HepG2 (cell line): Measurements from ENCODE around the gene CBLN3. TPM values are rescaled to one million over a fixed set of nuclear protein-coding genes. Genes with fewer than 3 reads are reported as not detected.
A peak's percentile ranks its signal among the peaks of the same experiment; 100 is the strongest.

Experiments
- ARNTL ChIP-seq: sonication (generic); formaldehyde crosslinking; IDR thresholded peaks from 2 replicates; pipeline ENCODE4 v1.4.0; 2020; ENCODE audit warnings: mild to moderate bottlenecking, missing genetic modification reagents
- DR1 ChIP-seq: sonication (generic); formaldehyde crosslinking; IDR thresholded peaks from 2 replicates; pipeline ENCODE4 v1.8.0; 2021; ENCODE audit warnings: mild to moderate bottlenecking, missing genetic modification reagents, inconsistent platforms
- EEA1 ChIP-seq: sonication (generic); formaldehyde crosslinking; IDR thresholded peaks from 2 replicates; pipeline ENCODE4 v1.5.1; 2020; ENCODE audit warnings: mild to moderate bottlenecking, missing genetic modification reagents, borderline replicate concordance
- FOXJ3 ChIP-seq: sonication (generic); formaldehyde crosslinking; IDR thresholded peaks from 2 replicates; pipeline ENCODE4 v1.4.0; 2020; ENCODE audit warnings: missing genetic modification reagents, mild to moderate bottlenecking, borderline replicate concordance
- HMG20B ChIP-seq: conservative IDR thresholded peaks from 2 replicates; pipeline ENCODE4 v1.6.1; 2016; ENCODE audit warnings: missing genetic modification reagents, missing compliant biosample characterization
- KDM3A ChIP-seq: IDR thresholded peaks from 2 replicates; pipeline ENCODE4 v1.6.1; 2018; ENCODE audit warnings: low read depth, missing compliant biosample characterization
- PHF21A ChIP-seq: sonication (generic); formaldehyde crosslinking; IDR thresholded peaks from 2 replicates; pipeline ENCODE4 v1.5.0; 2020; ENCODE audit warnings: mild to moderate bottlenecking, missing genetic modification reagents
- PPARG ChIP-seq: conservative IDR thresholded peaks from 2 replicates; pipeline ENCODE4 v1.6.1; 2016; ENCODE audit warnings: missing biosample characterization, missing genetic modification reagents
- SRSF9 ChIP-seq: fragments of 200-400 bp; formaldehyde crosslinking; IDR thresholded peaks from 2 replicates; pipeline ENCODE4 v1.6.1; 2018; ENCODE audit warnings: borderline replicate concordance, mild to moderate bottlenecking, low read depth, low read length; ENCODE audit not compliant: insufficient read depth, poor library complexity, severe bottlenecking
- TBP ChIP-seq: sonication (generic); formaldehyde crosslinking; IDR thresholded peaks from 2 replicates; pipeline ENCODE4 v1.5.0; 2020; ENCODE audit warnings: missing genetic modification reagents
- ZBTB7B ChIP-seq: sonication (generic); formaldehyde crosslinking; IDR thresholded peaks from 2 replicates; pipeline ENCODE4 v1.4.0; 2020; ENCODE audit warnings: missing genetic modification reagents
- ZEB1 ChIP-seq: IDR thresholded peaks from 2 replicates; pipeline ENCODE4 v1.6.1; 2012; ENCODE audit warnings: mild to moderate bottlenecking, low read depth, inconsistent platforms; ENCODE audit not compliant: insufficient replicate concordance
- ZNF3 ChIP-seq: IDR thresholded peaks from 2 replicates; pipeline ENCODE4 v1.7.0; 2017; ENCODE audit warnings: inconsistent platforms
- ZNF33B ChIP-seq: sonication (generic); formaldehyde crosslinking; IDR thresholded peaks from 2 replicates; pipeline ENCODE4 v1.5.1; 2020; ENCODE audit warnings: mild to moderate bottlenecking, missing genetic modification reagents
- ZNF382 ChIP-seq: sonication (generic); formaldehyde crosslinking; IDR thresholded peaks from 2 replicates; pipeline ENCODE4 v1.5.0; 2020; ENCODE audit warnings: missing genetic modification reagents, mild to moderate bottlenecking, borderline replicate concordance
- ZNF670 ChIP-seq: sonication (generic); formaldehyde crosslinking; IDR thresholded peaks from 2 replicates; pipeline ENCODE4 v1.8.0; 2022; ENCODE audit warnings: mild to moderate bottlenecking, missing genetic modification reagents, borderline replicate concordance
- ZNF775 ChIP-seq: sonication (generic); formaldehyde crosslinking; IDR thresholded peaks from 2 replicates; pipeline ENCODE4 v1.4.0; 2020; ENCODE audit warnings: missing genetic modification reagents, mild to moderate bottlenecking, moderate library complexity, borderline replicate concordance
- ZNF83 ChIP-seq: sonication (generic); formaldehyde crosslinking; IDR thresholded peaks from 2 replicates; pipeline ENCODE4 v1.4.0; 2020; ENCODE audit warnings: missing genetic modification reagents, mild to moderate bottlenecking, borderline replicate concordance
- ZSCAN20 ChIP-seq: sonication (generic); formaldehyde crosslinking; IDR thresholded peaks from 2 replicates; pipeline ENCODE4 v1.4.0; 2020; ENCODE audit warnings: missing genetic modification reagents, mild to moderate bottlenecking, borderline replicate concordance
- polyA plus RNA-seq, 8 experiments: library from polyadenylated mRNA; depleted of rRNA in 3 of 8; stranded (reverse) in 7 of 8; unstranded in 1 of 8; fragments of >200 nt; fragmentation: Illumina TruSeq in 4 of 8; extraction: Trizol in 4 of 8; gene quantifications; 2 replicates each; pipeline versions ENCODE4 v1.2.1 to v1.2.3, GENCODE V29; 2011 to 2016; ENCODE audit warnings: low read depth in 4 of 8, missing spikeins in 1 of 8, mixed read lengths in 1 of 8; ENCODE audit not compliant: insufficient read depth in 1 of 8
- total RNA-seq, 5 experiments: library from RNA; depleted of rRNA; stranded (reverse); fragments of >200 nt; fragmentation: Illumina TruSeq; extraction: Trizol; gene quantifications; 2 replicates each; pipeline ENCODE4 v1.2.3, GENCODE V29; 2016; ENCODE audit warnings: low read depth in 1 of 5
- TF ChIP-seq, protein P1 (sequence below): sonication (generic); formaldehyde crosslinking; IDR thresholded peaks from 2 replicates; pipeline ENCODE4 v1.4.0; 2020; ENCODE audit warnings: mild to moderate bottlenecking, missing genetic modification reagents
- TF ChIP-seq, protein P2 (sequence below): sonication (generic); formaldehyde crosslinking; IDR thresholded peaks from 2 replicates; pipeline ENCODE4 v1.9.0; 2021; ENCODE audit warnings: missing genetic modification reagents, mild to moderate bottlenecking, borderline replicate concordance
- TF ChIP-seq, protein P3 (sequence below): sonication (generic); formaldehyde crosslinking; IDR thresholded peaks from 2 replicates; pipeline ENCODE4 v1.5.1; 2020; ENCODE audit warnings: mild to moderate bottlenecking, missing genetic modification reagents, moderate library complexity

Gene CBLN3
- total and polyA plus RNA-seq, 2 of the 13 experiments (the other 11 are each of a cell fraction or from before 2014, with no cell fraction given): 0.66 to 0.98 TPM

DNA sequence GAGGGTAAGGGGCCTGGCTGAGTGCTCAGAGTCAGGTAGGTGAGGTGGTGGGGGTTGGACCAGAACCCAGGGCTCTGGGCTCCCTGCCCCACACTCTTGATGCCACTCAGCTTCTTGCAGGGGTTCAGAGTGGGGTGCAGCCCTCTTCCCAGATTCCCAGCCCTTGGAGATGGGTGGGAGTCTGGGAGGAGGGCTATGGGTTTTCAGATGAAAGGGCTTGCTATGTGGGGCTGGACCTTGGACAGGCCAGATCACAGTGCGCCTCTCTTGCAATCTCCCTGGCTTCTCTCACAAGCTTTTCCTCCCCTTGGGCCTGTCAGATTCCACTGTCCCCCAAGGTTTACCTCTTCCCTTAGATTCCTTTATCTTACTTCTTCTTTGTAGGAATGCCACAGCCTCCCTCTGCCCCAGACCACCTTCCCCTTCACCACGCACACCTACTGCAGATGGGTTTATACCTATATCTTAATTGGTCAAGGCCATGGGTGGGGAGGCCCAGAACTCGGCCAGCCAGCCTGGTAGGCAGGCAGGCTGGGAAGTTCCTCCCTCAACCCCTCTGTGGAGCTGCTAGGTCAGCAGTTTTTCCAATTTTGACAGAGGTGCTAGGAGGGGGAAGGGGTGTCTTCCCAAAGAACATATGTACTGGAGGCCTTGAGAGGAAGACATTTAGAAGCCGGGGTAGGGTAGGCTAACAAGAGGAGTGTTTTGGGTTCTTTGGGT lies 29.3 kb downstream of the CBLN3 start (continued):
- TF ChIP-seq, protein P1, sequence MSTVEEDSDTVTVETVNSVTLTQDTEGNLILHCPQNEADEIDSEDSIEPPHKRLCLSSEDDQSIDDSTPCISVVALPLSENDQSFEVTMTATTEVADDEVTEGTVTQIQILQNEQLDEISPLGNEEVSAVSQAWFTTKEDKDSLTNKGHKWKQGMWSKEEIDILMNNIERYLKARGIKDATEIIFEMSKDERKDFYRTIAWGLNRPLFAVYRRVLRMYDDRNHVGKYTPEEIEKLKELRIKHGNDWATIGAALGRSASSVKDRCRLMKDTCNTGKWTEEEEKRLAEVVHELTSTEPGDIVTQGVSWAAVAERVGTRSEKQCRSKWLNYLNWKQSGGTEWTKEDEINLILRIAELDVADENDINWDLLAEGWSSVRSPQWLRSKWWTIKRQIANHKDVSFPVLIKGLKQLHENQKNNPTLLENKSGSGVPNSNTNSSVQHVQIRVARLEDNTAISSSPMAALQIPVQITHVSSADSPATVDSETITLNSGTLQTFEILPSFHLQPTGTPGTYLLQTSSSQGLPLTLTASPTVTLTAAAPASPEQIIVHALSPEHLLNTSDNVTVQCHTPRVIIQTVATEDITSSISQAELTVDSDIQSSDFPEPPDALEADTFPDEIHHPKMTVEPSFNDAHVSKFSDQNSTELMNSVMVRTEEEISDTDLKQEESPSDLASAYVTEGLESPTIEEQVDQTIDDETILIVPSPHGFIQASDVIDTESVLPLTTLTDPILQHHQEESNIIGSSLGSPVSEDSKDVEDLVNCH: no peak
- TF ChIP-seq ZBTB7B (CRISPR knock-in tag) (peak; percentile 30), ARNTL (no peak), ZSCAN20 (CRISPR knock-in tag) (no peak), ZNF670 (CRISPR knock-in tag) (0 out of 2 replicates have a peak, but pooled peaks have one; percentile 23), FOXJ3 (no peak), ZNF83 (no peak), ZNF382 (no peak), ZNF3 (CRISPR knock-in tag) (no peak), TBP (CRISPR knock-in tag) (no peak), KDM3A (CRISPR knock-in tag) (no peak), ZEB1 (peak; percentile 60), HMG20B (CRISPR knock-in tag) (no peak), PPARG (no peak), SRSF9 (no peak), PHF21A (CRISPR knock-in tag) (0 out of 2 replicates have a peak, but pooled peaks have one; percentile 37), EEA1 (CRISPR knock-in tag) (0 out of 2 replicates have a peak, but pooled peaks have one; percentile 70), ZNF33B (CRISPR knock-in tag) (no peak), DR1 (CRISPR knock-in tag) (no peak), ZNF775 (no peak)
- TF ChIP-seq, protein P2, sequence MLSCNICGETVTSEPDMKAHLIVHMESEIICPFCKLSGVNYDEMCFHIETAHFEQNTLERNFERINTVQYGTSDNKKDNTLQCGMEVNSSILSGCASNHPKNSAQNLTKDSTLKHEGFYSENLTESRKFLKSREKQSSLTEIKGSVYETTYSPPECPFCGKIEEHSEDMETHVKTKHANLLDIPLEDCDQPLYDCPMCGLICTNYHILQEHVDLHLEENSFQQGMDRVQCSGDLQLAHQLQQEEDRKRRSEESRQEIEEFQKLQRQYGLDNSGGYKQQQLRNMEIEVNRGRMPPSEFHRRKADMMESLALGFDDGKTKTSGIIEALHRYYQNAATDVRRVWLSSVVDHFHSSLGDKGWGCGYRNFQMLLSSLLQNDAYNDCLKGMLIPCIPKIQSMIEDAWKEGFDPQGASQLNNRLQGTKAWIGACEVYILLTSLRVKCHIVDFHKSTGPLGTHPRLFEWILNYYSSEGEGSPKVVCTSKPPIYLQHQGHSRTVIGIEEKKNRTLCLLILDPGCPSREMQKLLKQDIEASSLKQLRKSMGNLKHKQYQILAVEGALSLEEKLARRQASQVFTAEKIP (CRISPR knock-in tag): no peak
- TF ChIP-seq, protein P3, sequence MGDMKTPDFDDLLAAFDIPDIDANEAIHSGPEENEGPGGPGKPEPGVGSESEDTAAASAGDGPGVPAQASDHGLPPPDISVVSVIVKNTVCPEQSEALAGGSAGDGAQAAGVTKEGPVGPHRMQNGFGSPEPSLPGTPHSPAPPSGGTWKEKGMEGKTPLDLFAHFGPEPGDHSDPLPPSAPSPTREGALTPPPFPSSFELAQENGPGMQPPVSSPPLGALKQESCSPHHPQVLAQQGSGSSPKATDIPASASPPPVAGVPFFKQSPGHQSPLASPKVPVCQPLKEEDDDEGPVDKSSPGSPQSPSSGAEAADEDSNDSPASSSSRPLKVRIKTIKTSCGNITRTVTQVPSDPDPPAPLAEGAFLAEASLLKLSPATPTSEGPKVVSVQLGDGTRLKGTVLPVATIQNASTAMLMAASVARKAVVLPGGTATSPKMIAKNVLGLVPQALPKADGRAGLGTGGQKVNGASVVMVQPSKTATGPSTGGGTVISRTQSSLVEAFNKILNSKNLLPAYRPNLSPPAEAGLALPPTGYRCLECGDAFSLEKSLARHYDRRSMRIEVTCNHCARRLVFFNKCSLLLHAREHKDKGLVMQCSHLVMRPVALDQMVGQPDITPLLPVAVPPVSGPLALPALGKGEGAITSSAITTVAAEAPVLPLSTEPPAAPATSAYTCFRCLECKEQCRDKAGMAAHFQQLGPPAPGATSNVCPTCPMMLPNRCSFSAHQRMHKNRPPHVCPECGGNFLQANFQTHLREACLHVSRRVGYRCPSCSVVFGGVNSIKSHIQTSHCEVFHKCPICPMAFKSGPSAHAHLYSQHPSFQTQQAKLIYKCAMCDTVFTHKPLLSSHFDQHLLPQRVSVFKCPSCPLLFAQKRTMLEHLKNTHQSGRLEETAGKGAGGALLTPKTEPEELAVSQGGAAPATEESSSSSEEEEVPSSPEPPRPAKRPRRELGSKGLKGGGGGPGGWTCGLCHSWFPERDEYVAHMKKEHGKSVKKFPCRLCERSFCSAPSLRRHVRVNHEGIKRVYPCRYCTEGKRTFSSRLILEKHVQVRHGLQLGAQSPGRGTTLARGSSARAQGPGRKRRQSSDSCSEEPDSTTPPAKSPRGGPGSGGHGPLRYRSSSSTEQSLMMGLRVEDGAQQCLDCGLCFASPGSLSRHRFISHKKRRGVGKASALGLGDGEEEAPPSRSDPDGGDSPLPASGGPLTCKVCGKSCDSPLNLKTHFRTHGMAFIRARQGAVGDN: no peak
